ENCODE measurements around the gene SNAI3.

Gene SNAI3

GRCh38 chr16:88655733-88656281 lies 30.5 kb downstream of the SNAI3 start:
- no peak for TF ChIP-seq POLR2AphosphoS5 (IDR thresholded peaks at IDR 0.05; ENCODE audit: low read depth, low read length)
- no peak for TF ChIP-seq TAF1 (IDR thresholded peaks at IDR 0.05; ENCODE audit: borderline replicate concordance, insufficient read depth, low read length)
- no peak for TF ChIP-seq SIN3A (IDR thresholded peaks at IDR 0.05; ENCODE audit: borderline replicate concordance, insufficient read depth, low read length)
- TF ChIP-seq, protein P1, sequence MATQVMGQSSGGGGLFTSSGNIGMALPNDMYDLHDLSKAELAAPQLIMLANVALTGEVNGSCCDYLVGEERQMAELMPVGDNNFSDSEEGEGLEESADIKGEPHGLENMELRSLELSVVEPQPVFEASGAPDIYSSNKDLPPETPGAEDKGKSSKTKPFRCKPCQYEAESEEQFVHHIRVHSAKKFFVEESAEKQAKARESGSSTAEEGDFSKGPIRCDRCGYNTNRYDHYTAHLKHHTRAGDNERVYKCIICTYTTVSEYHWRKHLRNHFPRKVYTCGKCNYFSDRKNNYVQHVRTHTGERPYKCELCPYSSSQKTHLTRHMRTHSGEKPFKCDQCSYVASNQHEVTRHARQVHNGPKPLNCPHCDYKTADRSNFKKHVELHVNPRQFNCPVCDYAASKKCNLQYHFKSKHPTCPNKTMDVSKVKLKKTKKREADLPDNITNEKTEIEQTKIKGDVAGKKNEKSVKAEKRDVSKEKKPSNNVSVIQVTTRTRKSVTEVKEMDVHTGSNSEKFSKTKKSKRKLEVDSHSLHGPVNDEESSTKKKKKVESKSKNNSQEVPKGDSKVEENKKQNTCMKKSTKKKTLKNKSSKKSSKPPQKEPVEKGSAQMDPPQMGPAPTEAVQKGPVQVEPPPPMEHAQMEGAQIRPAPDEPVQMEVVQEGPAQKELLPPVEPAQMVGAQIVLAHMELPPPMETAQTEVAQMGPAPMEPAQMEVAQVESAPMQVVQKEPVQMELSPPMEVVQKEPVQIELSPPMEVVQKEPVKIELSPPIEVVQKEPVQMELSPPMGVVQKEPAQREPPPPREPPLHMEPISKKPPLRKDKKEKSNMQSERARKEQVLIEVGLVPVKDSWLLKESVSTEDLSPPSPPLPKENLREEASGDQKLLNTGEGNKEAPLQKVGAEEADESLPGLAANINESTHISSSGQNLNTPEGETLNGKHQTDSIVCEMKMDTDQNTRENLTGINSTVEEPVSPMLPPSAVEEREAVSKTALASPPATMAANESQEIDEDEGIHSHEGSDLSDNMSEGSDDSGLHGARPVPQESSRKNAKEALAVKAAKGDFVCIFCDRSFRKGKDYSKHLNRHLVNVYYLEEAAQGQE (IDR thresholded peaks at IDR 0.05; ENCODE audit: insufficient read depth in 1 of 2, low read depth in 2 of 2, low read length in 2 of 2), result no peak
- TF ChIP-seq FOXP2 (optimal IDR thresholded peaks at IDR 0.05; ENCODE audit: borderline replicate concordance, extremely low read depth, extremely low read length, insufficient read depth), result no peak

DNA sequence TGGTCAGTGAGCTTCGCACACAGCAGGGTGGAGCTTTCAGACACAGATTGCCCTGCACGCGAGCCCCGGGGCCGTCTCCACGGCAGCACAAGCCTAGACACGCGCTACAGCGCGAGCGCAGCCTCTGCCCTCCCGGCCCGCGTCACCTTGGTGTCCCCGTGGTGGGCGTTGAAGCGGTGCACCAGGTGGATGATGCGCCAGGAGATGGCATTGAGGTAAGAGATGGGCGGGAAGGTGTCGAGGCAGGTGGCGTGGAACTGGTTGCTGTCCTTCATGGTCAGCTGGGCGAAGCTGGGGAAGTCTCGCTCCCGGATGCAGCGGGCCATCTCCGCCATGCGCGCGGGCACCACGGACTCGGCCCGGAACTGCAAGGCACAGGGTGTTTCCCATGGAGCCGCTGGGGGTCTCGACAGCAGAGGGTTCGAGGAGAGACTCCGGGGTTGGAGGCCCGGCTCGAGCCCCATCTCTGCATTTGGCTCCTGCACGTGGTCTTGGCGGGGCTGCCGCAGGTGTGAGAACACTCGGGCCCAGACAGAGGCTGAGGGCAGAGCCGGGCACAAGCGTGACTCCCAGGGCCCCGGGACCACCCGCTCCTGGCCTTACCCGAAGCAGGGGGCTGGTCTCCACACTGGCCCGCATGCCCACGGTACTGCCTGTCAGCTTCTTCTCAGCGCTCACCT lies 31.1 kb downstream of the SNAI3 start:
- TF ChIP-seq FOXP2 (optimal IDR thresholded peaks at IDR 0.05; ENCODE audit: borderline replicate concordance, extremely low read depth, extremely low read length, insufficient read depth) (no peak), TAF1 (IDR thresholded peaks at IDR 0.05; ENCODE audit: borderline replicate concordance, insufficient read depth, low read length) (no peak), SIN3A (IDR thresholded peaks at IDR 0.05; ENCODE audit: borderline replicate concordance, insufficient read depth, low read length) (no peak), POLR2AphosphoS5 (IDR thresholded peaks at IDR 0.05; ENCODE audit: low read depth, low read length) (no peak)
- TF ChIP-seq, protein P1 (IDR thresholded peaks at IDR 0.05; ENCODE audit: insufficient read depth in 1 of 2, low read depth in 2 of 2, low read length in 2 of 2), result no peak

GRCh38 chr16:88654363-88655052 lies 31.8 kb downstream of the SNAI3 start:
- no peak for TF ChIP-seq TAF1 (IDR thresholded peaks at IDR 0.05; ENCODE audit: borderline replicate concordance, insufficient read depth, low read length)
- TF ChIP-seq FOXP2 (optimal IDR thresholded peaks at IDR 0.05; ENCODE audit: borderline replicate concordance, extremely low read depth, extremely low read length, insufficient read depth), result no peak

GRCh38 chr16:88653596-88654362 lies 32.5 kb downstream of the SNAI3 start:
- no peak for TF ChIP-seq TAF1 (IDR thresholded peaks at IDR 0.05; ENCODE audit: borderline replicate concordance, insufficient read depth, low read length)
- no peak for TF ChIP-seq FOXP2 (optimal IDR thresholded peaks at IDR 0.05; ENCODE audit: borderline replicate concordance, extremely low read depth, extremely low read length, insufficient read depth)
- TF ChIP-seq POLR2AphosphoS5 (IDR thresholded peaks at IDR 0.05; ENCODE audit: low read depth, low read length), result no peak
- no peak for TF ChIP-seq SIN3A (IDR thresholded peaks at IDR 0.05; ENCODE audit: borderline replicate concordance, insufficient read depth, low read length)
- TF ChIP-seq, protein P1 (IDR thresholded peaks at IDR 0.05; ENCODE audit: insufficient read depth in 1 of 2, low read depth in 2 of 2, low read length in 2 of 2), result no peak

DNA sequence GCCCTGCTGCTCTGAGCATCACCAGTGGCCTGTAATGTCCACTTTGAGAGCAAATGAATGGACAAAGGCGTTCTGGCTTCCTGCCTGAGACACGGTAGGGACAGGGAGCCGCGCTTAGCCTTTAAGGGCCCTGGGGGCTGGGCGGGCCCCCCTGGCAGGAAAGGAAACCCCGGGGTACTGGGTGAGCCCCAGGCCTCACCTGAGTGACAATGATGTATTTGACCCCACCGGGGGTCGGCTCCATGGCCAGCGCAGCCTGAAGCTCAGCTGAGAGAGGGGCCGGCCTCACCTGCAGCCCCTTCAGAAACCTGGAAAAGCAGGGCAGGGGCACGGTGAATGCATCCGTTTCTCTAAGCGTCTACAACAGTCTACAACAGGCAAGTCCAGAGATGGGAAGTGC lies 33.2 kb downstream of the SNAI3 start:
- TF ChIP-seq SIN3A (IDR thresholded peaks at IDR 0.05; ENCODE audit: borderline replicate concordance, insufficient read depth, low read length) (no peak), FOXP2 (optimal IDR thresholded peaks at IDR 0.05; ENCODE audit: borderline replicate concordance, extremely low read depth, extremely low read length, insufficient read depth) (no peak), POLR2AphosphoS5 (IDR thresholded peaks at IDR 0.05; ENCODE audit: low read depth, low read length) (no peak), TAF1 (IDR thresholded peaks at IDR 0.05; ENCODE audit: borderline replicate concordance, insufficient read depth, low read length) (no peak)
- TF ChIP-seq, protein P1 (IDR thresholded peaks at IDR 0.05; ENCODE audit: insufficient read depth in 1 of 2, low read depth in 2 of 2, low read length in 2 of 2), result no peak

All from PFSK-1 (cell line).